ENCODE results near the gene TBX6. TPM values are rescaled to one million over a fixed set of nuclear protein-coding genes. Genes with fewer than 3 reads are reported as not detected.
A peak's percentile ranks its signal among the peaks of the same experiment; 100 is the strongest.

Gene TBX6
- total RNA-seq, 2 experiments from 2014 or later = 3.6 to 4.7 TPM

DNA sequence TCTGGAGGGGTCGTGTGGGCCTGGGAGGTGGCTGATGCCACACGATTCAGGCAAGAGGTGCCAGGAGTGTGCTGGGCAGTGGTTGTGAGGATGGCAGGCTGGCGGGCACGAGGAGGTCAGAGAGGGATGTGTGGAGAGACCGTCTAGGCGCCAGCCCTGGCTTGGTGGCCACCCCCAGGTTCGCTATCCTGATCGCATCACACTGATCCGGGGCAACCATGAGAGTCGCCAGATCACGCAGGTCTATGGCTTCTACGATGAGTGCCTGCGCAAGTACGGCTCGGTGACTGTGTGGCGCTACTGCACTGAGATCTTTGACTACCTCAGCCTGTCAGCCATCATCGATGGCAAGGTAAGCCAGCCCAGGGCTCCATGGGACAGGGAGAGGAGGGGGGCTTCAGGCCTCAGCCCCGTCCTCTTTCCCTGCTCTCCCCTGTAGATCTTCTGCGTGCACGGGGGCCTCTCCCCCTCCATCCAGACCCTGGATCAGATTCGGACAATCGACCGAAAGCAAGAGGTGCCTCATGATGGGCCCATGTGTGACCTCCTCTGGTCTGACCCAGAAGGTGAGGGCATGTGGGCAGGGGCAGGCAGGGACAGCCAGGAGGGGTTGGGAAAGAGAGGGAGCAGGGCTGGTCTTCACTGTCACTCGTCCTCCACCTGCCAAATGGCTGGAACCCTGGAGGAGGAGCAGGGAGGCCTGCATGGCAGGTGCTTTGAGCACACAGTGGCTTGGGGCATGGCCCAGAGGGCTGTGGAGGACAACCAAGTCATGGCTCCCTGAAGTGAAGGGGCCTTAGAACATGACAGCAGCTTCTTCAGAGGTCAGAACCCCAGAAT, 8.3 kb downstream of the TBX6 start:
- CTCF ChIA-PET = no interaction called here
- peaks cover 29% of the 10 kb centered on the region for H3K36me3 Mint-ChIP-seq (ENCODE audit: low read depth)
- no peak for DNase-seq
- H3K4me1 Mint-ChIP-seq (ENCODE audit: low read depth) = peaks cover 2% of the 10 kb centered on the region
- no peaks in the 10 kb centered on the region for H3K27me3 Mint-ChIP-seq (ENCODE audit: low read depth)
- H3K9me3 Mint-ChIP-seq = no peaks in the 10 kb centered on the region
- intact Hi-C loops (cut with micrococcal nuclease) = no loop called here
- peak overlapping the region; percentile 50 for H3K27ac Mint-ChIP-seq
- H3K4me3 Mint-ChIP-seq = no peak overlapping the region

DNA sequence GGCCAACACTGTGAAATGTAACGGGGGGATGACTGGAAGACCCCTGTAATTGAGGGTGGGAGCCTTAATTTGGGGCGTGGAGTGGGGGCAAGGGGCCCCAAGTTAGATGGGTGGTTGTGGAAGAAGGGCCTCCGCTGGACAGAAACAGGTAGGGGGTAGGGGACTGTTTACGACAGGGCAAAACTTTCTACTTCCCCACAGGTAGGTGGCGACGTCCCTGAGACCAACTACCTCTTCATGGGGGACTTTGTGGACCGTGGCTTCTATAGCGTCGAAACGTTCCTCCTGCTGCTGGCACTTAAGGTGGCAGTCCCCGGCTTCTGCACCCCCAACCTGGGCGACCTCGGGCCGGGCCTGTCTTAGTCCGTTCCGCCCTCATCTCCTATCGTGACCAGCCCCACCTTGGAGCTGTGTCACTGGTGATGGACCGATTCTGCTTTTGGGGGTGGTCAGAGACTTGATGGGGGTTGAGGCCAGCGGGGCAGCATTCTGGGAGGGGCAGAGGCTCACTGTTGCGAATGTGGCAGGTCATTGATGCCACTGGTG, 9.1 kb downstream of the TBX6 start:
- Mint-ChIP-seq H3K27ac (no peak overlapping the region), H3K4me1 (ENCODE audit: low read depth) (peaks cover 11% of the 10 kb centered on the region), H3K36me3 (ENCODE audit: low read depth) (peaks cover 28% of the 10 kb centered on the region), H3K27me3 (ENCODE audit: low read depth) (no peaks in the 10 kb centered on the region), H3K9me3 (no peaks in the 10 kb centered on the region), H3K4me3 (no peak overlapping the region)
- CTCF ChIA-PET = interaction anchor here (8.7 kb wide), 1 partner anchor 9 kb away, joined by 50 read pairs; the partner anchor contains the start of gene TBX6
- intact Hi-C loops (cut with micrococcal nuclease) = no loop called here
- DNase-seq = no peak

DNA sequence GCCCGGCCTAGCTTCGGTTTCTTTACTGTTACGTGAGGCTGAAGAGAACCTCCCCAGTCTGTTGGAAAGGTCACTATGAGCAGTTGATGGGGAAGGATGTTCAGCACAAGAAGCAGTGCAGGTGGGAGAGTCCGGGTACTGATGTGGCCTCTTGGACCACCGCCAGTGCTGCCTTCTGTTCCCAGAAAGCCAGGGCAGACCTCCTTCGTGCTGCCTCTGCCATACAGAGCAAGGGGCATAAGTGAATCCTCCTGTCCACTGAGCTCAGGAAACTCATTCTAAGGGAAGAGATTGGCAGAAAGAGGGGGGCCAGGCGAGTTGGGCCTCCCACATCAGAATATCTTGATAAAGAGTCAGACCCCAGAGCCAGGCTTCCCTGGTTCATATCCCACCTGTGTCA, 12.2 kb downstream of the TBX6 start:
- CTCF ChIA-PET = interaction anchor here (0.5 to 8.7 kb wide), 4 partner anchors 12 to 97 kb away, joined by 3 to 50 read pairs (median 4); partner anchors contain the start of gene TBX6
- Mint-ChIP-seq H3K36me3 (ENCODE audit: low read depth) (peaks cover 26% of the 10 kb centered on the region), H3K27ac (no peak overlapping the region)

DNA sequence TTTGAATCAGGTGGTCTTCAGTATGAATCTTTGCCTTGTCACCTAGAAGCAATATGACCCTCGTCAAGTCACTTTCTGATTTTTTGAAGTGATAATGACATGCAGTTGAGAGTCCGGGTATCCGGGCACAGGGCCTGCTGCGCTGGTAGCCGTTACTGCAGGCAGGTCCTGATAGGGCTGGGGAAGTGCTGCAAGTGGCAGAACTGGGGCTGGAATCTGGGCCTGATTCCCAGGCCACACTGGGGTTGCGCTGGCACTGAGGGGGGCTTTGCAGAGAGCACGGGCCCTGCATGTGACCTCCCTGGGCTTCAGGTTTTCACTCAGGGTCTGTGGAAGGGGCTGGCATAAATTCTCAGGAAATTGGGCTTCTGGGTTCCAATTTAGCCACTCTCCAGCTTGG, 13.0 kb downstream of the TBX6 start:
- no peak for DNase-seq
- CTCF ChIA-PET = interaction anchor here (0.6 to 8.7 kb wide), 3 partner anchors 12 to 99 kb away, joined by 4 to 50 read pairs (median 4); partner anchors contain the start of gene TBX6
- Mint-ChIP-seq H3K27ac (no peak overlapping the region), H3K9me3 (no peaks in the 10 kb centered on the region), H3K4me3 (no peak overlapping the region), H3K36me3 (ENCODE audit: low read depth) (peaks cover 26% of the 10 kb centered on the region), H3K4me1 (ENCODE audit: low read depth) (peaks cover 31% of the 10 kb centered on the region), H3K27me3 (ENCODE audit: low read depth) (no peaks in the 10 kb centered on the region)
- intact Hi-C loops (cut with micrococcal nuclease) = no loop called here

More for the DNA sequence above, 12.2 kb downstream of the TBX6 start:
- Mint-ChIP-seq H3K27me3 (ENCODE audit: low read depth) (no peaks in the 10 kb centered on the region), H3K4me1 (ENCODE audit: low read depth) (peaks cover 31% of the 10 kb centered on the region), H3K4me3 (no peak overlapping the region), H3K9me3 (no peaks in the 10 kb centered on the region)
- no peak for DNase-seq
- intact Hi-C loops (cut with micrococcal nuclease) = no loop called here

DNA sequence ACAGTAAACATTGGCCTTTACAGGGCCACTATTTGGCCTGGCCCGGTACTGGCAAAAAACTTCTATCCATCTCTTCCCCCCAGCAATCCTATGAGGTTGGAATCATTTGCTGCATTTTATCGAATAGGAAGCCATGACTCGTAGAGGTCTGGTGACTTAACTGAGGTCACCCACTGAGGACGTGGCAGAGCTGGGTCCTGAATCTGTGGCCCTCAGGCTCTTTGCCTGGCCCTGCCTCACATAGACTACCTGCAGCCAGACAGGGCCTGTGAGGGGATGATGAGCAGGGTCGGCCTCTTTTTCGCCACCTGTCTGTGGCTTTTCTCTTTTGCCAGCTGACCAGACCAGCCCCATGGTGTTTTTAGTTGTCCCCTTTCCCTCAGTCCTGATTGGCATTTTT, 14.1 kb downstream of the TBX6 start:
- H3K4me1 Mint-ChIP-seq (ENCODE audit: low read depth) = peaks cover 31% of the 10 kb centered on the region
- no peaks in the 10 kb centered on the region for H3K27me3 Mint-ChIP-seq (ENCODE audit: low read depth)
- peaks cover 21% of the 10 kb centered on the region for H3K36me3 Mint-ChIP-seq (ENCODE audit: low read depth)
- peak overlapping the region; percentile 57 for H3K27ac Mint-ChIP-seq
- H3K9me3 Mint-ChIP-seq = no peaks in the 10 kb centered on the region
- H3K4me3 Mint-ChIP-seq = no peak overlapping the region
- no peak for DNase-seq
- intact Hi-C loops (cut with micrococcal nuclease) = no loop called here
- CTCF ChIA-PET = interaction anchor here (0.6 to 8.7 kb wide), 2 partner anchors 14 to 36 kb away, joined by 3 to 50 read pairs; partner anchors contain the start of genes GDPD3 and TBX6

DNA sequence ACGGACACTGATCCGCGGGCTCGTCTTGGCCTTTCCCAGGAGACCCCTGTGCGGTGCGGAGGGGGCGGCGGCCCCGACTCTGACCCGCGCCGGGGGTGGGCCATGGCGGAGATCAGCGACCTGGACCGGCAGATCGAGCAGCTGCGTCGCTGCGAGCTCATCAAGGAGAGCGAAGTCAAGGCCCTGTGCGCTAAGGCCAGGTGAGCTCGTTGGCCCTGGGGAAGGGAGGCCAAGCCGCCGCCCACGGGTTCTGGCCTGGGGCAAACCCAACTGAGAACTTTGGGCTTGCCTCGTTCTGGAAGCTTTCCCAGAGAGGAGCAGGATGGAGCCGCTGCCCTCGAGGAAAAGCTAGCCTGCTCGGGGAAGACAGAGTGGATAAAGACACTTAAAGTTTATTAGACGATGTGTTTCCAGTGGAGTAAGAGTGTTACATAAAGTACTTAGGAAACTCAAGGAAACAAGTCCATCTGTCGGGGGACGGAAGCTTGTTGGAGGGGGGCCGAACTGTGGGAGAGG, 15.4 kb downstream of the TBX6 start:
- CTCF ChIA-PET = interaction anchor here (0.6 to 8.7 kb wide), 5 partner anchors 11 to 98 kb away, joined by 3 to 50 read pairs (median 6); partner anchors contain the start of genes ALDOA and TBX6
- intact Hi-C loops (cut with micrococcal nuclease) = no loop called here
- DNase-seq = no peak
- Mint-ChIP-seq H3K9me3 (no peaks in the 10 kb centered on the region), H3K4me1 (ENCODE audit: low read depth) (peaks cover 33% of the 10 kb centered on the region), H3K27ac (peak overlapping the region; percentile 71), H3K36me3 (ENCODE audit: low read depth) (peaks cover 15% of the 10 kb centered on the region), H3K27me3 (ENCODE audit: low read depth) (no peaks in the 10 kb centered on the region), H3K4me3 (peak overlapping the region; percentile 92)

DNA sequence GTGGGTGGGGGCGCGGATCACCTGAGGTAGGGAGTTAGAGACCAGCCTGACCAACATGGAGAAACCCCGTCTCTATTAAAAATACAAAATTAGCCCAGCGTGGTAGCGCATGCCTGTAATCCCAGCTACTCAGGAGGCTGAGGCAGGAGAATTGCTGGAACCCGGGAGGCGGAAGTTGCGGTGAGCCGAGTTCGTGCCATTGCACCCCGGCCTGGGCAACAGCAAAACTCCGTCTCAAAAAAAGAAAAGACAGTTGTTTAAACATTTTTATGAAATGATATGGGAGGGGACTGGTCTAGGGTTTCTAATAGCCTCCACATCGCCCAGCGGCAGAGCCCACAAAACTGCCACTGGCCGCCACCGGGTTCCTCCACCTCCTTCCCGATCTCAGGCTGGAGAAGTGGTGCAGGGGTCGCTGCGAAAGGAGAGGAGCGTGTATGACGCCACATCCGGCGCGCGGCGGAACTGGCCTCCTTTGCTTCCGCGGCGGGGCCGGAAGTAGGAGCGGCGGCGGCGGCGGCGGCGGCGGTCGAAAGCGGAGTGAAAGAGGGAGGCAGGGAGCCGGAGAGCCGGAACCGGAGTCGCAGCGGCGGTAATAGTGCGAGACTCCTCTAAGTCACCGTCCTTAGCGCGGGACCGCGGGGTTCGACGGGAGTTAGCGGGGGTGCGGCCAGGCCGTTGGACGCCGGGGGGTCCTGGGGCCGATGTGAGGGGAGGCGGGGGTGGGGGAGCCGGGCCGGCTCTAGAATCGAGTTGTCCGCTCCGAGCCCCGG, 16.0 kb downstream of the TBX6 start, which contains the start of gene PPP4C:
PPP4C (plus strand) TSS at position 492 of the 773 bp plus-strand sequence. CDS start 384 bp downstream, outside the sequence.
- Mint-ChIP-seq H3K4me3 (peak within 1 kb of the TSS; percentile 92), H3K4me1 (ENCODE audit: low read depth) (peaks cover 33% of the 10 kb centered on the region), H3K27me3 (ENCODE audit: low read depth) (no peaks in the 10 kb centered on the region), H3K27ac (peak within 1 kb of the TSS; percentile 94), H3K36me3 (ENCODE audit: low read depth) (peaks cover 13% of the 10 kb centered on the region), H3K9me3 (no peaks in the 10 kb centered on the region)
- intact Hi-C loops (cut with micrococcal nuclease) = loop anchor here (1.0 kb wide), 2 partner anchors 10 to 17 kb away; partner anchors contain the start of gene ALDOA
- peak; percentile 93 for DNase-seq
- CTCF ChIA-PET = interaction anchor here (0.6 to 8.7 kb wide), 3 partner anchors 10 to 99 kb away, joined by 3 to 50 read pairs (median 8); partner anchors contain the start of genes ALDOA and TBX6

DNA sequence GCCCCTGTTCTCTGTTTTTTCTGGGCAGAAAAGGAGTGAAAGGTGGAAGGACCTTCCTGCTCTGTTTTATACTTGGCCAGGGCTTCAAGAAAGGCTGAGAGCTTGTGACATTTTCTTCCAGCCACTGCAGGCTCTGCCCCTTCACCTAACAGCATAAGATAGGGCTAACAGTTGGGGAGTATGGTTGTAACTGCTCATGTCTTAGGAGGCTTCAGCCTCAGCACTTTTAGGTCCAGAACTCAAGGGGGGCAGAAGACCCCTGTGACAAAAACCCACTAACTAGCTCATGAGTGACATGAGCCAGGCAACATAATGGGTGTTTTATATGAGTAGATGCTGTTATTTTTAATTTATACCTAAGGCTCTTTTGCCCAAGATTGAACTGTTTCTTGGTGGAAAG, 21.2 kb downstream of the TBX6 start:
- no peaks in the 10 kb centered on the region for H3K9me3 Mint-ChIP-seq
- intact Hi-C loops (cut with micrococcal nuclease) = no loop called here
- peaks cover 40% of the 10 kb centered on the region for H3K4me1 Mint-ChIP-seq (ENCODE audit: low read depth)
- DNase-seq = no peak
- peak overlapping the region; percentile 26 for H3K27ac Mint-ChIP-seq
- H3K4me3 Mint-ChIP-seq = no peak overlapping the region
- peaks cover 52% of the 10 kb centered on the region for H3K36me3 Mint-ChIP-seq (ENCODE audit: low read depth)
- CTCF ChIA-PET = interaction anchor here (3.5 kb wide), 1 partner anchor 22 kb away, joined by 11 read pairs; the partner anchor contains the start of gene TBX6
- H3K27me3 Mint-ChIP-seq (ENCODE audit: low read depth) = no peaks in the 10 kb centered on the region

DNA sequence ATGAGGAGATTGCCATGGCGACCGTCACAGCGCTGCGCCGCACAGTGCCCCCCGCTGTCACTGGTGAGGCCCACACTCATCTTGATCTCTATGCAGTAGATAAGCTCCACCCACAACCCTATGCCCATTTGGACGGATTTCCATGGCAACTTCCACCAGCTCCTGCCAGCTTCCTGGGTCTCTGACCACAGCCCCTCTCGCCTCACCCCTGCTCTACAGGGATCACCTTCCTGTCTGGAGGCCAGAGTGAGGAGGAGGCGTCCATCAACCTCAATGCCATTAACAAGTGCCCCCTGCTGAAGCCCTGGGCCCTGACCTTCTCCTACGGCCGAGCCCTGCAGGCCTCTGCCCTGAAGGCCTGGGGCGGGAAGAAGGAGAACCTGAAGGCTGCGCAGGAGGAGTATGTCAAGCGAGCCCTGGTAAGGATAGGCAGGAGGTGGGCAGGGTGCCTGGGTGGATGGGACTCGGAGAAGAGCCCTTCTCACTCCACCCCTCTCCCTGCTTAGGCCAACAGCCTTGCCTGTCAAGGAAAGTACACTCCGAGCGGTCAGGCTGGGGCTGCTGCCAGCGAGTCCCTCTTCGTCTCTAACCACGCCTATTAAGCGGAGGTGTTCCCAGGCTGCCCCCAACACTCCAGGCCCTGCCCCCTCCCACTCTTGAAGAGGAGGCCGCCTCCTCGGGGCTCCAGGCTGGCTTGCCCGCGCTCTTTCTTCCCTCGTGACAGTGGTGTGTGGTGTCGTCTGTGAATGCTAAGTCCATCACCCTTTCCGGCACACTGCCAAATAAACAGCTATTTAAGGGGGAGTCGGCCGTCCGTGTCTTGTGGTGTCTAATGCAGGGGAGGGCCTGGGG, 21.9 kb downstream of the TBX6 start:
- H3K9me3 Mint-ChIP-seq = no peaks in the 10 kb centered on the region
- CTCF ChIA-PET = interaction anchor here (3.5 kb wide), 1 partner anchor 22 kb away, joined by 11 read pairs; the partner anchor contains the start of gene TBX6

DNA sequence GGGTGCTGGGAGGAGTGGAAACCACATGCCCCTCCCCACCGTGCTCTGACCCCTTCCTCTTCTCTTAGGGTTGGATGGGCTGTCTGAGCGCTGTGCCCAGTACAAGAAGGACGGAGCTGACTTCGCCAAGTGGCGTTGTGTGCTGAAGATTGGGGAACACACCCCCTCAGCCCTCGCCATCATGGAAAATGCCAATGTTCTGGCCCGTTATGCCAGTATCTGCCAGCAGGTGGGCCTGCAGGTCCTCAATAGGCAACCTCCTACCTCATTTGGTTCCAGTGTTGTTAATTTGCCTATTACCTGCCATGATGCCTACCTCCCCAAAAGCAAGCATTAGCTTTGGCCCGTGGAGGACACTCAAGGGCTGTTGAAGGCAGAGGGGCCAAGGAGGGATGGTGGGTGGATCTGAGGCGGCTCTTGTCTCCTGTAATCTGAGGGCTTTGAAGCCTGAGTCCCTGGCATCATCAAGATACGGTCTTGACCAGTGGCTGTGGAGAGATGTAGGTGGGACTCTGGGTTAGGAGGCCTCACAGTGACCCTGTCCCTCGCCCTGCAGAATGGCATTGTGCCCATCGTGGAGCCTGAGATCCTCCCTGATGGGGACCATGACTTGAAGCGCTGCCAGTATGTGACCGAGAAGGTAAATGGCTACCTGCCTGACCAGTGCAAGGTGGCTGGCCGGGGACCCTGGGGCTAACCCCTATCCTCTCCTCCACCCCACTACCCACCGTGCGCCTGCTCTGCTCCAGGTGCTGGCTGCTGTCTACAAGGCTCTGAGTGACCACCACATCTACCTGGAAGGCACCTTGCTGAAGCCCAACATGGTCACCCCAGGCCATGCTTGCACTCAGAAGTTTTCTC, 22.7 kb downstream of the TBX6 start:
- Mint-ChIP-seq H3K36me3 (ENCODE audit: low read depth) (peaks cover 60% of the 10 kb centered on the region), H3K4me3 (no peak overlapping the region), H3K4me1 (ENCODE audit: low read depth) (peaks cover 34% of the 10 kb centered on the region), H3K9me3 (no peaks in the 10 kb centered on the region), H3K27me3 (ENCODE audit: low read depth) (no peaks in the 10 kb centered on the region), H3K27ac (peak overlapping the region; percentile 81)
- peak; percentile 69 for DNase-seq
- intact Hi-C loops (cut with micrococcal nuclease) = loop anchor here (5.0 kb wide), 1 partner anchor 262 kb away; the partner anchor contains the start of gene MAZ
- CTCF ChIA-PET = interaction anchor here (3.5 kb wide), 1 partner anchor 23 kb away, joined by 11 read pairs; the partner anchor contains the start of gene TBX6

More for the DNA sequence above, 21.9 kb downstream of the TBX6 start:
- Mint-ChIP-seq H3K27me3 (ENCODE audit: low read depth) (no peaks in the 10 kb centered on the region), H3K36me3 (ENCODE audit: low read depth) (peaks cover 57% of the 10 kb centered on the region), H3K4me3 (no peak overlapping the region), H3K4me1 (ENCODE audit: low read depth) (peaks cover 37% of the 10 kb centered on the region), H3K27ac (peak overlapping the region; percentile 81)
- intact Hi-C loops (cut with micrococcal nuclease) = loop anchor here (5.0 kb wide), 1 partner anchor 263 kb away; the partner anchor contains the start of gene MAZ
- no peak for DNase-seq
